GM12873 (cell line): ENCODE results near the gene USP26.
A peak's percentile ranks its signal among the peaks of the same experiment; 100 is the strongest.

Experiments
- CTCF ChIP-seq: IDR thresholded peaks from 2 replicates; pipeline ENCODE4 v1.5.1; 2012; ENCODE audit warnings: low read depth, mild to moderate bottlenecking, moderate library complexity, low read length, control low read depth; ENCODE audit not compliant: insufficient read depth; ENCODE audit errors: missing control alignments

The USP26 gene

GRCh38 chrX:133005042-133005441, 91.9 kb downstream of the USP26 start:
- peak; percentile 76 for TF ChIP-seq CTCF

GRCh38 chrX:132999209-132999608, 97.7 kb downstream of the USP26 start:
- TF ChIP-seq CTCF: no peak

- no peak for TF ChIP-seq CTCF
Measured at GRCh38 chrX:132990835-132991234, 106.1 kb downstream of the USP26 start.

GRCh38 chrX:132986556-132986955, 110.4 kb downstream of the USP26 start:
- TF ChIP-seq CTCF: no peak

GRCh38 chrX:132984058-132984650, 112.8 kb downstream of the USP26 start:
- TF ChIP-seq CTCF: no peak

GRCh38 chrX:132983496-132983895, 113.4 kb downstream of the USP26 start:
- TF ChIP-seq CTCF: no peak
